Measurements from ENCODE around the gene TEPSIN. TPM values are rescaled to one million over a fixed set of nuclear protein-coding genes. Genes with fewer than 3 reads are reported as not detected.

The TEPSIN gene
- total and polyA plus RNA-seq, 4 donors = 3.2 to 22.9 (median 10.7) TPM

DNA sequence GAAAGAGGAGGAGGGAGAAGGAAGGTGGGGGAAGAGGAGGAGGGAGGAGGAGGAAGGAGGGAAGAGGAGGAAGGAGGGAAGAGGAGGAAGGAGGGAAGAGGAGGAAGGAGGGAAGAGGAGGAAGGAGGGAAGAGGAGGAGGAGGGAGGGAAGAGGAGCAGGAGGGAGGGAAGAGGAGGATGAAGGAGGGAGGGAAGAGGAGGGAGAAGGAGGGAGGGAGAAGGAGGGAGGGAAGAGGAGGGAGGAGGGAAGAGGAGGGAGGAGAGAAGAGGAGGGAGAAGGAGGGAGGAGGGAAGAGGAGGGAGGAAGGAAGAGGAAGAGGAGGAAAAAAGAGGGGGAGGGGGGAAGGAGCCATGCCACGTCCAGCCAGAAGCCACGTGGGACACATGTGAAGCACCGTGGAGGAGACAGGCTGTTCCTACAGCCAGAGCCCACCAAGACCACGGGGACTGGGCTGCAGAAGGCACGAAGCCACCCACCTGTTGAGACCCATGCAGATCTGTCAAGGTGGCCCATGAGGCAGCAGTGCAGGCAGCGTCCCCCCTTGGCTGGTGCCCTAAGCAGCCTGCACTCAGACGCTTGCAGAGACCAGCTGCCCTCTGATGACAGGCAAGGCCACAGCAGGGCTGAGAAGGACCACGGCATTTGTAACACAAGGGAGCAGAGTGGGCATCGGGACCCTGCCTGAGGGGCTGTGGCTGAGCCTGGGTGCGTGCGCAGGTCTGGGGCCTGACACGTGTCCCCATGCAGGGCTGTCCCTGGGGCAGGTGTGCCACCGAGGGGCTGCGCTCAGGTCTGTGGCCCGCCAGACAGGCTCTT lies 10.6 kb upstream of the TEPSIN start:
- H3K9me3 ChIP-seq (ENCODE audit: control insufficient read depth in 4 of 4, low read length in 3 of 4) = no peaks in the 10 kb centered on the region
- WGBS = 92% methylated on average over 15 of the region's 15 CpGs
- no peak overlapping the region for H3K9ac ChIP-seq (ENCODE audit: low read depth in 1 of 2, low read length in 2 of 2)
- H3K27me3 ChIP-seq (ENCODE audit: control insufficient read depth in 4 of 4, insufficient read depth in 4 of 4, low read length in 3 of 4) = no peaks in the 10 kb centered on the region
- DNase-seq (ENCODE audit: low spot score) = no peak
- no peak for TF ChIP-seq EGR1 (IDR thresholded peaks at IDR 0.05; ENCODE audit: low read depth in 2 of 2)
- TF ChIP-seq, protein P1, sequence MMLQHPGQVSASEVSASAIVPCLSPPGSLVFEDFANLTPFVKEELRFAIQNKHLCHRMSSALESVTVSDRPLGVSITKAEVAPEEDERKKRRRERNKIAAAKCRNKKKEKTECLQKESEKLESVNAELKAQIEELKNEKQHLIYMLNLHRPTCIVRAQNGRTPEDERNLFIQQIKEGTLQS (IDR thresholded peaks at IDR 0.05) = no peak
- TF ChIP-seq, protein P2, sequence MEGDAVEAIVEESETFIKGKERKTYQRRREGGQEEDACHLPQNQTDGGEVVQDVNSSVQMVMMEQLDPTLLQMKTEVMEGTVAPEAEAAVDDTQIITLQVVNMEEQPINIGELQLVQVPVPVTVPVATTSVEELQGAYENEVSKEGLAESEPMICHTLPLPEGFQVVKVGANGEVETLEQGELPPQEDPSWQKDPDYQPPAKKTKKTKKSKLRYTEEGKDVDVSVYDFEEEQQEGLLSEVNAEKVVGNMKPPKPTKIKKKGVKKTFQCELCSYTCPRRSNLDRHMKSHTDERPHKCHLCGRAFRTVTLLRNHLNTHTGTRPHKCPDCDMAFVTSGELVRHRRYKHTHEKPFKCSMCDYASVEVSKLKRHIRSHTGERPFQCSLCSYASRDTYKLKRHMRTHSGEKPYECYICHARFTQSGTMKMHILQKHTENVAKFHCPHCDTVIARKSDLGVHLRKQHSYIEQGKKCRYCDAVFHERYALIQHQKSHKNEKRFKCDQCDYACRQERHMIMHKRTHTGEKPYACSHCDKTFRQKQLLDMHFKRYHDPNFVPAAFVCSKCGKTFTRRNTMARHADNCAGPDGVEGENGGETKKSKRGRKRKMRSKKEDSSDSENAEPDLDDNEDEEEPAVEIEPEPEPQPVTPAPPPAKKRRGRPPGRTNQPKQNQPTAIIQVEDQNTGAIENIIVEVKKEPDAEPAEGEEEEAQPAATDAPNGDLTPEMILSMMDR (IDR thresholded peaks at IDR 0.05; ENCODE audit: low read depth, low read length, missing input control) = no peak
- TF ChIP-seq, protein P3, sequence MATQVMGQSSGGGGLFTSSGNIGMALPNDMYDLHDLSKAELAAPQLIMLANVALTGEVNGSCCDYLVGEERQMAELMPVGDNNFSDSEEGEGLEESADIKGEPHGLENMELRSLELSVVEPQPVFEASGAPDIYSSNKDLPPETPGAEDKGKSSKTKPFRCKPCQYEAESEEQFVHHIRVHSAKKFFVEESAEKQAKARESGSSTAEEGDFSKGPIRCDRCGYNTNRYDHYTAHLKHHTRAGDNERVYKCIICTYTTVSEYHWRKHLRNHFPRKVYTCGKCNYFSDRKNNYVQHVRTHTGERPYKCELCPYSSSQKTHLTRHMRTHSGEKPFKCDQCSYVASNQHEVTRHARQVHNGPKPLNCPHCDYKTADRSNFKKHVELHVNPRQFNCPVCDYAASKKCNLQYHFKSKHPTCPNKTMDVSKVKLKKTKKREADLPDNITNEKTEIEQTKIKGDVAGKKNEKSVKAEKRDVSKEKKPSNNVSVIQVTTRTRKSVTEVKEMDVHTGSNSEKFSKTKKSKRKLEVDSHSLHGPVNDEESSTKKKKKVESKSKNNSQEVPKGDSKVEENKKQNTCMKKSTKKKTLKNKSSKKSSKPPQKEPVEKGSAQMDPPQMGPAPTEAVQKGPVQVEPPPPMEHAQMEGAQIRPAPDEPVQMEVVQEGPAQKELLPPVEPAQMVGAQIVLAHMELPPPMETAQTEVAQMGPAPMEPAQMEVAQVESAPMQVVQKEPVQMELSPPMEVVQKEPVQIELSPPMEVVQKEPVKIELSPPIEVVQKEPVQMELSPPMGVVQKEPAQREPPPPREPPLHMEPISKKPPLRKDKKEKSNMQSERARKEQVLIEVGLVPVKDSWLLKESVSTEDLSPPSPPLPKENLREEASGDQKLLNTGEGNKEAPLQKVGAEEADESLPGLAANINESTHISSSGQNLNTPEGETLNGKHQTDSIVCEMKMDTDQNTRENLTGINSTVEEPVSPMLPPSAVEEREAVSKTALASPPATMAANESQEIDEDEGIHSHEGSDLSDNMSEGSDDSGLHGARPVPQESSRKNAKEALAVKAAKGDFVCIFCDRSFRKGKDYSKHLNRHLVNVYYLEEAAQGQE (IDR thresholded peaks at IDR 0.05) = no peak
- no peak for TF ChIP-seq HNF4A (conservative IDR thresholded peaks at IDR 0.05)
- no peak for TF ChIP-seq TAF1 (conservative IDR thresholded peaks at IDR 0.05)
- TF ChIP-seq FOXA2 (IDR thresholded peaks at IDR 0.05) = no peak
- TF ChIP-seq YY1 (IDR thresholded peaks at IDR 0.05) = no peak
- TF ChIP-seq FOXA1 (IDR thresholded peaks at IDR 0.05) = no peak
- no peak overlapping the region for H3K27ac ChIP-seq (ENCODE audit: low read depth in 1 of 2, low read length in 2 of 2)
- peaks cover 0 to 29% (median 19%) of the 10 kb centered on the region in 4 donors for H3K36me3 ChIP-seq (ENCODE audit: control insufficient read depth in 4 of 4, insufficient read depth in 3 of 4, low read depth in 1 of 4, low read length in 3 of 4)
- no peak overlapping the region for H3K4me3 ChIP-seq (ENCODE audit: low read depth in 1 of 3, low read length in 3 of 3)
- H3K4me1 ChIP-seq (ENCODE audit: control insufficient read depth in 4 of 4, insufficient read depth in 4 of 4, low read length in 3 of 4) = peaks cover 0 to 6% (median 2%) of the 10 kb centered on the region in 4 donors

DNA sequence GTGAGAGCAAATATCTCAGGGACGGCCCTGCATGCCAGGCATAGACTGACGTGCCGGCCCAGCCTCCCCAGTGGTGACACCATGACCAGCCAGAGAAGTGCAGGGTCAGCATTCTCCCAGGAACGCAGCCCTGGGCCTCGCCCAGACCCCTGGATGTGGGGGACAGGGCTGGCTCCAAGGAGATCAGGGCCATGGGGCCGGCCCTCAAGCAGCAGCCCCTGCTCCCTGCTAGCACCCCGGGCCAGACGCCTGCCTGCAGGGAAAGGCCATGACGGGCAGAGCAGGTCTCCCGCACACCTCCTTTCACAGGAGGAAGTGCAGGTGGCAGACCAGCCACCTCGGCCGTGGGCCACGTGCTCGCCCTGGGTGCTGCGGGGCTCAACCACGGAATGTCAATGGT lies 9.8 kb upstream of the TEPSIN start:
- WGBS = 82% methylated on average over 16 of the region's 16 CpGs
- Histone ChIP-seq H3K9me3 (ENCODE audit: control insufficient read depth in 4 of 4, low read length in 3 of 4) (no peaks in the 10 kb centered on the region), H3K36me3 (ENCODE audit: control insufficient read depth in 4 of 4, insufficient read depth in 3 of 4, low read depth in 1 of 4, low read length in 3 of 4) (peaks cover 0 to 29% (median 19%) of the 10 kb centered on the region in 4 donors), H3K4me3 (ENCODE audit: low read depth in 1 of 3, low read length in 3 of 3) (no peak overlapping the region), H3K27me3 (ENCODE audit: control insufficient read depth in 4 of 4, insufficient read depth in 4 of 4, low read length in 3 of 4) (no peaks in the 10 kb centered on the region), H3K27ac (ENCODE audit: low read depth in 1 of 2, low read length in 2 of 2) (no peak overlapping the region), H3K4me1 (ENCODE audit: control insufficient read depth in 4 of 4, insufficient read depth in 4 of 4, low read length in 3 of 4) (peaks cover 0 to 6% (median 2%) of the 10 kb centered on the region in 4 donors), H3K9ac (ENCODE audit: low read depth in 1 of 2, low read length in 2 of 2) (no peak overlapping the region)
- no peak for DNase-seq (ENCODE audit: low spot score)
- TF ChIP-seq, protein P1 (IDR thresholded peaks at IDR 0.05) = no peak
- TF ChIP-seq, protein P4, sequence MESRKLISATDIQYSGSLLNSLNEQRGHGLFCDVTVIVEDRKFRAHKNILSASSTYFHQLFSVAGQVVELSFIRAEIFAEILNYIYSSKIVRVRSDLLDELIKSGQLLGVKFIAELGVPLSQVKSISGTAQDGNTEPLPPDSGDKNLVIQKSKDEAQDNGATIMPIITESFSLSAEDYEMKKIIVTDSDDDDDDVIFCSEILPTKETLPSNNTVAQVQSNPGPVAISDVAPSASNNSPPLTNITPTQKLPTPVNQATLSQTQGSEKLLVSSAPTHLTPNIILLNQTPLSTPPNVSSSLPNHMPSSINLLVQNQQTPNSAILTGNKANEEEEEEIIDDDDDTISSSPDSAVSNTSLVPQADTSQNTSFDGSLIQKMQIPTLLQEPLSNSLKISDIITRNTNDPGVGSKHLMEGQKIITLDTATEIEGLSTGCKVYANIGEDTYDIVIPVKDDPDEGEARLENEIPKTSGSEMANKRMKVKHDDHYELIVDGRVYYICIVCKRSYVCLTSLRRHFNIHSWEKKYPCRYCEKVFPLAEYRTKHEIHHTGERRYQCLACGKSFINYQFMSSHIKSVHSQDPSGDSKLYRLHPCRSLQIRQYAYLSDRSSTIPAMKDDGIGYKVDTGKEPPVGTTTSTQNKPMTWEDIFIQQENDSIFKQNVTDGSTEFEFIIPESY (IDR thresholded peaks at IDR 0.05) = no peak
- no peak for TF ChIP-seq SP1 (IDR thresholded peaks at IDR 0.05)
- TF ChIP-seq, protein P3 (IDR thresholded peaks at IDR 0.05) = no peak
- TF ChIP-seq GABPA (IDR thresholded peaks at IDR 0.05 in 1 of 2, conservative IDR thresholded peaks at IDR 0.05 in 1 of 2) = no peak
- TF ChIP-seq, protein P5, sequence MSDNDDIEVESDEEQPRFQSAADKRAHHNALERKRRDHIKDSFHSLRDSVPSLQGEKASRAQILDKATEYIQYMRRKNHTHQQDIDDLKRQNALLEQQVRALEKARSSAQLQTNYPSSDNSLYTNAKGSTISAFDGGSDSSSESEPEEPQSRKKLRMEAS (IDR thresholded peaks at IDR 0.05) = no peak
- TF ChIP-seq RXRA (IDR thresholded peaks at IDR 0.05) = no peak
- TF ChIP-seq NR2F2 (IDR thresholded peaks at IDR 0.05) = no peak
- TF ChIP-seq FOXA1 (IDR thresholded peaks at IDR 0.05) = no peak
- TF ChIP-seq, protein P2 (IDR thresholded peaks at IDR 0.05; ENCODE audit: low read depth, low read length, missing input control) = no peak
- no peak for TF ChIP-seq EGR1 (IDR thresholded peaks at IDR 0.05; ENCODE audit: low read depth in 2 of 2)
